Measurements from ENCODE around the gene WDR86.

Gene WDR86

DNA sequence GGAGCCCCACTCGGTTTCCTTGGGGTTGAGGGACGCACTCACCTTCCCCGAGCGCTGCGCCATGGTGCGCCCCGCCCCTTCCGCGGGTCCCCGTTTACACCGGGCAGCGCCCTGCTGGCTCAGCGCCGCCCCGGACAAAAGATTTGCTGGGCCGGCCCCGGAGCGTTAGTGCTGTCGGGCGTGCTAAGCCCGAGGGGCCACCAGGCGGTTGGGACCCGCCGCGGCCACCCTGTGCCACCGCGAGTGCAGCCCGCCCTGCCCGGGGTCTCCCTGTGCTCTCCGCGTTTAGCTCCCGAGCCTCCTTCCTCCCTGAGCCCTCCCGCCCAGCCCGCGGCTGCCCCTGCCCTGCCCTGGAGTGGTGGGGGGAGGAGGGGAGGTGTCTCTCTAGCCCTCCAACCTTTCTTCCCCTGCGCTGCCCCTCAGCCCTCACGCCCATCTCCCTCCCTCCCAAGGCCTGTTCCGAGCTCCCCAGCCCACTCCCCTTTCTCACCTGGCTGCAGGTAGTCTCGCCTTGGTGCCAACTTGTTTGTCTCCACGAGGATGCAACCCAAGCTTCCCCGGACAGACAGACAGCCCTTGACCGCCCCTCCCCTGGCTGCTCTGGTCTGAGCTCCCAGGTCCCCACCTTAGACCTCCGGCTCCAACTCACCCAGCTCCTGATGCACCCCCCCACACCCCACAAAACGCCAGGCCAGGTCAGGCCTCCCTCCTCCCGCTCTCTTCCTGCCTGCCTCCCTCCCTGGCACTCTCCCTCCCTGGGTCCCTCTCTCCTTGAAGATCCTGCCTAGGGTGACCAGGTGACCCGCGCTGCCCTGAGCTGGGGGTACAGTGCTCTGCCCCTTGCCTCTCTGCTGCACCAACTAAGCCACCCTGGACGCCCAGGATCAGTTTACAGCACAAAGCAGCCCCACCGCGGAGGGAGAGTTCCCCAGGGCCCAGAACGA lies 30.3 kb upstream of the WDR86 start, which contains the start of gene CRYGN:
Gene CRYGN, minus strand, starts transcription at position 287 of the 944 bp plus-strand sequence. Its CDS starts 224 bp downstream, at position 63.
- DNase-seq: no peak

DNA sequence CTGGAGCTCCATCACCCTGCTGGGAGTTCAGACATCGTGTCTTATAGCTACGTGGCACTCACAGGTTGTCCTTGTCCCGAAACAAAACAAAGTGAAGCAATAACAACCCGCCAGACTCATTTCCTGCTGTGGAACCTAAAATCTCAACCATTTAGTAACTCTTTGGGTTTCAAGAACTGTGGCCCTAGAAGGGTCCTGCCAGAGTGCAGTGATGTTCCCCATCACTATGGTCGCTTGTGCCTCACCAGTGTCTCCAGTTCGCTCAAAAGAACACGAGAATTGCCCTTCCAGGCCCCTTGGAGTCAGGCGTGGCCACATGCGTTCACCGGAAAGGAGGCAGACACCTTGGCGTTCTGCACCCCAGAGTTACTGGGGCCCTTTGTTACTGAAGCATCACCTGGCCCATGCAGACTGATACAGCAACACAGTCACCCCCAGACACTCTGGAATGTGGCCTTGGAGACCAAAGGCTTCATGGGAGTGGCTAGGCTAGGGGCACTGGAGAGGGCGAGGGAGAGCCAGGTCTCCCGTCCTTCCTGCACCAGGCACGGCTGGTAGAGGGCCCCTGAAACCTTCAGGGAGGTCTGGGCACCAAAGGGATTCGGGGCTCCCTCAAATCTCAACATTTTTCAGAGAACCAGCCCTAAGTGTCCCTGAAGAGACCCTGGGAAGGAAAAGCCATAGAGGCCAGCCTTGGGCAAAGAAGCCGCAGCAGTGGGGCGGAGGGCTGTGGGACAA lies 29.2 kb upstream of the WDR86 start:
- no peak for DNase-seq

DNA sequence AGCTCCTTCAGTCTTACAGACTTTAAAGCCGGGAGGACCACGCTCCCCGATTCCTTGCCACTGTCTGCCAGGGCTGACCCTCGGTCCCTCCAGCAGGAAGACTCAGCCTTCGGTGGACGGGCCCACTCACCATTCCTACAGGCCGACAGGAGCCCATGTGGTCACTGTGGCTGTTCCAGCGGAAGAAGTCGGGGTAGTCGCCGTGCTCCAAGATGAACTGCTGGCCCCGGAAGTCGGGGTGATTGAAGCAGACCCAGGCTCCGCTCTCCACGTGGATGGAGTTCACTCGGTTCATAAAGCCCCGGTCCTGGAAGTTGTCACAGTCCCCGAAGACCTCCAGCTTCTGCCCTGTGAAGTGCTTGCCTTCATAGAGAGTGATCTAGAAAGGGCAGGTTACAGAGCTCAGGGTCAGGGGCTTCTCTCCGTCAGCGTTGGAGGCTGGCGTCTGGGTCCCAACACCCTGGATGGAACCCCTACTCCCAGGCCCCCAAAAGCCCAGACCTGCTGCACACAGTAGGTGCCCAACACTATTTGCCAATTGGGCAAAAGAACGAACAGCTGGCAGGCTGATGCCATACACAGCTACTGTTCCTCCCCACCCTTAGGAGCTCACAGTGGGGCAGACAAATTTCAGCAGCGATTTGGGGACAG lies 28.2 kb upstream of the WDR86 start:
- no peak for DNase-seq

DNA sequence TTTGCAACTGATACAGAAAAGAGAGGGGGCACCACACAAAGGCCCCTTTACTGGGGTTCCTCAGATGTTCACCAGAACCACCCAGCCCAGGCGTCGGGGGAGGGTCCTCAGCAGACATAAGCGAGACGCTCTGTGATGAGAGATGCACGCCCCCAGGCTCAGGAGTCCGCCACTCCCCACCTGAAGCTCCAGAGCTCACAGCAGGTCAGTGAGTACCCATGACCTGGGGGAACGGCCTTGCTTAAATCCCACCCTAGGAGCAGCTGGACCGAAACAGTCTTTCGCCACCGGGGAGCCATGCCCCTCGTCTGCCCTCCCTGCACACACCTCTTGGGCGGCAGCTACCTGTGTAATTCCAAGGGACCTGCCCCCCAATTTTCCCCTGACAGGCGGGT lies 27.3 kb upstream of the WDR86 start:
- DNase-seq: no peak

DNA sequence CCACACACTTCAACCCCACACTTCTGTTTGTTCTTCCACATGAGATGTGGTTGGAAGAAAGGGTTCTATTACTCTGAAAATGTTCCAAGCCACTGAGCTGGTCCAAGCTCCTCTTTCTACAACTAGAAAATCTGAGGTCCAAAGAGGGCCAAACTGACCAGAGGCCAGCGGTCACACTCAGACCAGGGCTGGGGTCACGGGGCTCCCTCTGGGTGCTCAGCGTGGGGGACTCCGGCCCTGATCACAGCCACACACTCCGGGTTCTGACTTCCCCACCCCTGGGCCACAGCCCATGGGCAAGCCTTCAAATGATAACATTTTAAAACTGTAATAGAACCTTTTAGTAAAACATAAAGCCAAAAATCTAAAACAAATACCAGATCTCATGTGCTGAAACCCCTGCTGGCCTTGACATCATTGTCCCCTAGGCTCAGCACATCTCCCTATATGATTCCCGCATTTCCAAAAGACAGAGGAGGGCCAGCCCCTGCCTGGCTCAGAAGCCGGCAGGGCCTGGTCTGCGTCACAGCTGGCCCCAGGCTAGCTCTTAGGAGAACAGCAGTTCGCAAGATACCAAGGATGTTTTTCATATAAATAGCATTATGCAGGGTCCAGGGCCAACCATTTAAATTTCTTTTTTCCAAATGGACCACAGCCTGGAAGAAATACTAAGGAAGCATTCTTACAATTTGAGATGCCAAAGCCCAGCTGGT lies 26.8 kb upstream of the WDR86 start:
- DNase-seq: no peak

DNA sequence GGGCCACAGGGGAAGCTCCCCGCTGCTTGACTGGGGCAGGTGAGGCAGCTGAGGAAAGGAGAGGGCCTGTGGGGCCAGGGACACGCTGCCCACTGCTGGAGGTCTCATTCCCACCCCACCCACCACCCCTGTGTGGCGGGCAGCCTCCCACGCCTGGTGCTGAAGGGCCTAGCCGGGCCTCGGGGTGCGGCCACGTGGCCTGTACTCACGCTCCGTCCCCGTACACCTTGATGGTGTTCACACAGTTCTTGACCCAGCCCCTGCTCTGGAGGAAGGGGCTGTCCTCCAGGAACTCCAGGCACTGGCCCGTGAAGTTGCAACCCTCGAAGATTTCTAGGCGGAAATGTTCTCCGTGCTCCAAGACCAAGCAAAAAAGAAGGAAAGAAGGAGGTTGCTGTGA lies 26.1 kb upstream of the WDR86 start:
- DNase-seq: no peak

DNA sequence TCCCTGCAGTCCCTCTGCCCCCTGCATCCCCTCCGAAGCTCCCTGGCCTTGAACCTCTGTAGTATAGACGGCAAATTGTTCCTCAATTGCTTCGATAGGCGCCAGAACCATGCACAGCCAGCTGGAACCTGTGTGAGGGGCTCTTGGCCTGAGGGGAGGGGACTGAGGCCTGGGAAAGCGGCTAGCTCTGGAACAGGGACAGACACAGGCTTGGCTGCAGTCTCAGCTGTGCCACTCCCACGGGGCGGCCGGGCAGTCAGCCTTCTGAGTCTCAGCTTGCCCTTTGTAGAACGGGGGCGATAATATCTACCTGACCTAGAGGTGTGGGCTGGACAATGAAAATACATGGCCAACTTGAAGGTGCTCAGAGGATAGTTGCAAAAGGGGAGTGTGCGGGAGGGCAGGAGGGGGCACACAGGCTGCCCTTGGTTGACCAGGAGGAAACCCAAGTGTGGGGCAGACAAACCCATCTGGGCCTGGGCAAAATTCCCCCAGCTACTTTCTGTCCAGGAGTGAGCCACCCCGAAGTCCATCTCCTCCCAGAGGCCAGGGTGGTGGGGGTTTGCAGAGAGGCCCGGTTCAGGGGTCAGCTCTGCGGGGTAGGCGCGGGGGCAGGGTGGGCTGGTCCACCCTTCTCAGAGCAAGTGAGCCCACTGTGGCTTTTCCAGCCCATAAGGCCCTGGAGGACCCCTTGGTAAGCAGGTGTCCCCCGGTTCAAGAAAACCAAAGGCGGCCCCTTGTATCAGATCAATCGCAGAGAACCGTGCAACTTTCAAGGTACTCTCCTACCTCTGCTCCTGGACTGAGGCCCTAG lies 25.5 kb upstream of the WDR86 start:
- no peak for DNase-seq

DNA sequence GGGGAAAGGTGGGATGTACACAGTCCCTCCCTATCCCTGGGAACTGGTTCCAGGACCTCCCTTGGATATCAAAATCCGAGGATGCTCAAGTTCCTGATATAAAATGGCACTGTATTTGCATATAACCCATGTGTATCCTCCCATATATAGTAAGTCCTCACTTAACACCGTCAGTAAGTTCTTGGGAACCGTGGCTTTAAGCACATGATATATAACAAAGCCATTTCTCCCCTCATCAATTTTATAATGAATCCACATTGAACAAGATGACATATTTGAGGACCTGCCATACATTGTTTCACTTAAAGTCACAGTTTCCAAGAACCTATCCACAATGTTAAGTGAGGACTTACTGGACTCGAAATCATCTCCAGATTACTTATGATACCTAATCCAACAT lies 24.7 kb upstream of the WDR86 start:
- DNase-seq: no peak

DNA sequence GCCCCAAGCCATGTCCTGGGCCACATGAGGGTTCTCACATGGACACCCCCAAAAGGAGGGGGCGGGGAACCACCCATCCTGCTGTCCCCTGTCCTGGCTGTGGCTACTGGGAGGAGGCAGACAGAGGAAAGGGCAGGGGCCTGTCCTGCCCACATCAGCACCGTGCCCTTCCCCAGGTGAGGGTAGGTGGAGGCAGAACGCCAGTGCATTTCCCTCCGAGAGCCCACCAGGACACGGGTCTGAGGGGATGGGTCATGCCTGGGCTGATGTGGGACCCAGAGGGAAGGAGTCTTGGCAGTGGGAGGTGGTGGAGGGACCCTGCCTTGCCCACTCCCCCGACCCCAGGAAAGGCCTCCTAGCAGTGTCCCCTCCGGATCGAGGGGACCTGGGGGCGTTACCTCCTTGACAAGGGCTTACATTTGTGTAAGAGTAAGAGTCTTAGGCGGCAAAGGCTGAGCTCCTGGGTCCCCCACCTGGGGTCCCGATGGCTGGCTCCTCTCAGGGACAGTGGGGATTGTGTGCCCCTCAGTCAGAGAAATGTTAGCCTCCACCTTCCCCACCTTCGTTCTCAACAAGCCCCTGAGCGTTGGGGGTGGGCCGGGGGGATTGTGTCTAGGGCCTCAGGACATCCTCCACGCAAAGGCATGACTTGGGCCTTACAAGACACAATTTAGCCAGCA lies 24.0 kb upstream of the WDR86 start:
- DNase-seq: no peak

DNA sequence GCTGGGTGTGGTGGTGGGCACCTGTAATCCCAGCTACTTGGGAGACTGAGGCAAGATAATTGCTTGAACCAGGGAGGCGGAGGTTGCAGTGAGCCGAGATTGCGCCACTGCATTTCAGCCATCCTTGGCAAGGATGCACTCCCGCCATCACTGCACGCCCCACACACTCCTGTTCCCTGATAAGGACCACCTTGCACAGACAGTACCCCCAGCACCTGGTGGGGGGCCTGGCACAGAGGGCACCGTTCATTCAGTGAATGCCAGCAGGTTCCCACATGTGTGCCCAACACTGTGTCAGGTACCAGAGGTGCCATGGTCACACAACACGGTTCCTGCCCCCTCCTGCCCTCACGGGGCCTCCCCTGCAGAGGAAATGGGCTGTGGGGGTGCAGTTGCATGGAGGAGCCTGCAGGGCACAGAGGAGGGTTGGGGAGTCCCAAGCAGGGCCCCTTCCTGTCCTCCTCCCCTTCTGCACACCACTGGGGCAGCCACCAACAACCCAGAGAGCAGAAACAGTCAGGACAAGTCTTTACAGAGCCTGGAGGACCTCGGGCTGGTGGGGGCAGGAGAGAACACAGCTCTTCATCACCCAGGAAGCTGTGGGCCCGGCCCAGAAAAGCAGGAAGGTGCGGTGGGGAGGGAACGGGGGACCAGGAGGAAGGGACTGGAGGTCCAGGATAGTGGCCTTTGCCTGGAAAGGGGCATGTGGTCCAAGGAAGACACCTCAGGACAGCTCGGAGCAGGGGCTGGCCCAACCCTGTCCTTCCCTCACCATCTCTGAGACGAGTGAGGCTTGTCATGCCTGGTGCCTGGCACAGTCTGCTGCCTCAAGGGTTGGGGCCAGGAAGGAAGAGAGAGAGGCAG lies 23.1 kb upstream of the WDR86 start:
- peak; percentile 28 for DNase-seq

DNA sequence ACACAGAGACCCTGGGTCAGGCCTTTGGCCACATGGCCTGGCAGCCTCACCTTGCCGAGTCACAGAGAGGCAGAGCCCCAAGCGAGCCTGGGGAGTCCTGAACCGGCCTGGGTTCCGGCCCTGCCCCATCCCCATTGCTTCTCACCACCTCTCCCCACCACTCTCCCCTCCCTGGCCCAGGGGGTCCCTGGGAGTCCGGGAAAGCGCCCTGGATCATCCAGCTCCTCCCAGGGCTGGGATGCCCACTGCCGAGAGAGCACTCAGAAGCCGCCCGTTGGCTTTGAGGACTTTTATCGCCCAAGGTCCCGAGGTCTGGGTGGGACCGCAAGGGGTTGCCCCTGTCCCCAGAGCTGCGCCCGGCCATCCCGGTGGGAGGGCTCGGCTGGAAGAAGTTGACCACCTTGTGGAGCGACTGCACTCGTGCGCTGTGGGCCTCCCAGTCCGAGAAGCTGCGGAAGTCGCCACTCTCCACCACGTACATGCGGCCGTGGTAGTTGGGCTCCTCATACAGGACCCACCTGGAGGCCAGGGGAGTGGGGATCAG lies 22.0 kb upstream of the WDR86 start:
- DNase-seq: no peak

DNA sequence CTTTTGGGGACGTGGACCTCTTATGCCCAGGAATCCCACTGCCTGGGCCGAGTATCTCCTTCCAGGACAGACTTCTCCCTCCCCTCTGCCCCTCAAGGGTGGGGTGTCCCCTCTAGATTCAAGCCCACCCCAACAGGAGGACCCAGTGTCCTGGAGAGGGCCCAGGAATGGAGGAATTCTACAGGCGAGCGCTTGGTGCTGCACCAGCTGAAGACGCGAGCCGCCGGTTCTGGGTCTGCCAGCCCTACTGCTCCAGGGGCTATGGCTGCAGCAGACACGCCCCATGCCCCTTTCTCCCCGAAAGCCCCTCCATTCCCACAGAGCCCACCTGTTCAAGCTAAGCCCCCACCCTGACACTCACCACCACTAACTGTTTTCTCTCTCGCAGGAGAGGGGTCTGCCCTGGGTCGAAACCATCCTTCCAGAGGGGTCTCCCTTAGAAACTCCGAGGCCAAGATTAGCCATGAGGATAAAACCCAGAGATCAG lies 21.5 kb upstream of the WDR86 start:
- DNase-seq: no peak

DNA sequence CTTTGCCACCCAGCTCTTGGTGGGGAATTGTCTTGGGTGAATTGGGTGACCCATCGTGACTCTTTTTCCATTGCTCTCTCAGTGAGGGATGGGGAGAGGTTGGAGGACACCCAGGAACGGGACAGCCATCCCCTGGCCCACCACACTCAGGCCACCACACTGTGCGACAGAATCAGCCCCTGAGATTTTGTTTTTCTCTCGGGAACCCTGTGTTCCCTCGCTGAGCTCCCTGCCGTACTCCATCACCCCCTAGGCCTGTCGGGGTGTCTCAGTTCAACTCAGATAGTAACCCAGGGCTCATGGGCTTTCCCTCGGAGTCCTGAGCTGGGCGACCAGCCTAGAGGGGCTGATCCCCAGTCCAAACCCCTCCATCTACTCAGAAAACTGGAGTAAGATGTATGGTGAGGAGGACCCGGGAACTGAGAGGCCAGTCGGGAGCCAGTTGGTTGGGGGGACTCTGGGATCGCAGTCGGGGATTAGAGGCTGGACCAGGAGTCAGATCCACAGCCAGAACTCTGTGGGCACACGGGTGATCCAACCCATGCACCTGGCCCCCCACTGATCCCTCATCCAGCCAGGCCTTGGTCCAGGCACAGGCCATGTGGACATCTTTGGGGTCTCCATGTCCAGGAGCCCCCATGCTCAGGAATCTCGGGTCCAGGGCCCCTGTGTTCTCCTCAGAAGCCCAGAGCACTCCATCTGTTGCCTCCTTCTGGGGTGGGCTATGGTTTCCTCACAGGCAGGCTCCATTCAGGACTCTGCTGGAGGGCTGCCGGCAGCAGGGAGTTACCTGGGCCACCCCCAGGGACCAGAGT lies 20.8 kb upstream of the WDR86 start:
- no peak for DNase-seq

DNA sequence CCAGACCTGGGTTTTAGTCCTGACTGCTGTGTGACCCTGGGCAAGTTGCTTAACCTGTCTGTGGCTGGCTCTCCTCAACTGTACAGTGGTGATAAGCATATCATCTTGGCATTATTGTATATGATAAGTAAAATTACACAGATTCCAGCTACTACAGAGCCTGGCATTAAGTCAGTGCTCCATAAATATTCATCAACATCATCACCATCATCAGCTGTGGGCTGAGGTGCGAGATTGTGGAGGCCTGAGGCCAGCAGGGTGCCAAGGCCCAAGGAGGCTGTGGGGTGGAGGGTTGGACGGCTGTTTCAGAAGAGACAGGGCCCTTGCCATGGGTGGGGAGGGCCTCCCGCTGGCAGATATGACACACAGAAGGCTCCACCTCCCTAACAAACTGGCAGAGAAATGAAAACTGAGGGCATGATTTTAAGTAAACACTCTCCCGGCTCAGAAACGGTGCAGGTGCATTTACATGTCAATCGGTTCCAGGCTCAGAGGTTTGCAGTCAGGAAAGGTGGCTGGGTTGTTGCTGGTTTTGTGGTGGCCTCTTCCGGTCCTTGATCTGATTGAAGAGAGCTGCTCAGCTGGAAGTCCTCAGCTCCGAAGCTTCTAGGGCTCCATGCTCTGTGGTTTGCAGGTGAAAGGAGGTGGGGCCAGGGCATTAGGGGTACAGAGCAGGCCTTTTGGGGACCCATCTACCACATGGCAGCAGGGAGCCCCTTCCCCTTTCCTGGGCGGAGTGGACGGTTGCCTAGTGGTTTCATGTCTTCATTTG lies 19.9 kb upstream of the WDR86 start:
- DNase-seq: peak; percentile 35

DNA sequence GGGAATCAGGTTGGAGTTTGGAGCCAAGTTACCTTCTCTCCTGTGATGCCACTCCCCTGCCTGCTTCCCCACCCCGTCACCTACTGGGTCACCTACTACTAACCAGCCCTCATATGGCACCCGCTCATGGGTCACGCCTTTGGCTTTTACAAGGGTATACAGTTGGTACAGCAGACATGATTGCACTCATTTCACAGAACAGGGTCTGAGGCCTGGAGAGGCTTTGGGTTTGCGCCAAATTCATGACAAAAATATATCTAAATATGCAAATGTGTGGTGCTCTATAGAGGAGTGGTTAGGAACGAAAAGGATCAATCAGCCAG lies 19.4 kb upstream of the WDR86 start:
- DNase-seq: no peak

DNA sequence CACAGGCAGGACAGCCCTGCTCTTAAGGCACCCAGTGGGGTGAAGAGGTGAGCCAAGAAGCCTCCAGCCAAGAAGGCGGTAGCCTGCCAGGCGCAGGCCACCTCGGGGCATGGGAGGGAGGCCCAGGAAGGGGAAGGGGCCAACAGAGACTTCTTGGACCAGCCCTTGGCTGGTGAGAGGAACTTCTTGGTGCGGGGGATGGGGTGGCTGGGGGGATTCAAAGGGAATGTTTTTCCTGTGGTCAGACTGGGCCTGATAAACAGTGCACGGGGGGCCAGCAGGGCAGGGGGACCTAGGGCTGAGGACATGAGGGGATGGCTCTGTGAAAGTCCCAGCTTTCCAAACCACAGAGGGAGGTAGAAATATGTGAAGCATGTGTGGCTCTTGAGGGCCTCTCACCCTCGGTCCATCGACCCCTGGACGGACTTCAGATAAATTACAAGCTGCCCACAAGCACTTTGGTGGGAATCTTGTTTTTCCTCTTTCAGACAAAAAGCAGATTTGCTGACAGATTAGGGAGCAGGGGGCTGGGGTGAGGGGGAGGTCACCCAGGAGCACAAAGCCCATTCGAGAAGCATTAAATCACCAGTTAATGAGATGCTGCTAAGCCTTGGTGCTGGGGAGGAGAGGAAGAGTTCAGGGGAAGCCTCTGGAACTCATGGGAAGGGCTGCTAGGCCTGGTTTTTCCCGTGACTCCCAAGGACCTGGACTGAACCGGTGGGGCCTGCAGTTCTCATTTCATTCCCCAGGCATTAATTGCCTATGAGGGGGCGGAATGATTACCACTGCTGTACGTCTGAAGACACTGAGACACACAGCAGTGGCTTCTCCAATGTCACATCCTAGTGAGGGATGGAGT lies 18.8 kb upstream of the WDR86 start:
- no peak for DNase-seq

DNA sequence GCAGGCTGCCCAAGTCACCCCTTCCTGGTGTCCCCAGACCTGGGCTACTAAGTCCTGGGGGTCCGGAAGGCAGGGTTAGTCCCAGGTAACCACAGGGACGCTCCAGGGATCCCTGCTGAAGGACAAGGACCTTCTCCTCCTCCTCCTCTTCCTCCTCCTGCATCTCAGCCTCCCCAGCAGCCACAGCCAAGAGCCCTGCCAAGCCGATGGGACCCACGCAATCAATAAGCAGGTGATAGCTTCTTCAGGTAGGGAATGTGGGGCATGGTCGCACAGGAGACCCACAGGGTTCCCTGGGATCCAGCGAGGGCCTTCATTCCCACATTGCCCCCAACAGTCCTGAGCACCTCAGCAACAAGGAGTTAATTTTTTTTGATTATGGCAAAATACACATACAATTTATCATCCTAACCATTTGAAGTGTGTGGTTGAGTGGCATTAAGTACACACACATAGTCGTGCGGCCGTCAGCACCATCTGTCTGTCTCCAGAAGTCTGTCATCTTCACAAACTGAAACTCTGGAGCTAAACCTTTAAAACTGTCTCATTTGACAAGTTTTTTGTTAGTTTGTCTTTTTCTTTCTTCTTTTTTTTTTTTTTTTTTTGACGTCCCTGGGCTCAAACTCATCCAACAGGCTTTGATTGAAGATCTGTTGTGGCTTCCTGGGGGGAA lies 18.0 kb upstream of the WDR86 start:
- DNase-seq: no peak

All from hematopoietic multipotent progenitor cell treated with erythropoietin and hydrocortisone succinate and interleukin-3 and kit ligand, for 6 days (in vitro differentiated cells).